ENCODE results near the gene PCF11. TPM values are rescaled to one million over a fixed set of nuclear protein-coding genes. Genes with fewer than 3 reads are reported as not detected.

The PCF11 gene
- total RNA-seq, 1 experiment from 2014 or later = 52.9 TPM

DNA sequence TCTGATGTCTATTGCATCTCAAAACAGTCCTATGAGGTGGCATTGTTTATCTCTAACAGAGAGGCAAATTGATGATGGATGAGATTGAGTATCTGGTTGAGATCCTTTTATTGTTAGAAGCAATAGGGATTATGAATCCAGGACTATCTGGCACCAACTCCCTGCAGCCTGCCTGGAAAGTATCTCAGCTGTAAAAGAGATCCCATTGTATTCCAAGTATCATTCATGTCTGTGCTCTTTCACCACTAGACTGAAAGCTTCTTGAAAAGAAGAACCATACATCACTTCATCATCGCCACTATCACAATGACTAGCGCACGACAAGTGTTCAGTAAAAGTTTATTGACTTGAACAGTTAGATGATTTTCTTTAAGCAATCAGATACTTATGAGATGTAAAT, 41.9 kb upstream of the PCF11 start:
- Histone ChIP-seq H3K27ac (no peak overlapping the region), H3K4me1 (replicated peaks; ENCODE audit: insufficient read depth) (no peaks in the 10 kb centered on the region), H3K79me2 (ENCODE audit: low read depth) (no peaks in the 10 kb centered on the region), H4K20me1 (ENCODE audit: insufficient read depth) (no peaks in the 10 kb centered on the region; the same call in 1 of the 2 replicates), H3K4me2 (no peak overlapping the region), H3K9me3 (ENCODE audit: insufficient read depth, low read depth) (no peaks in the 10 kb centered on the region), H2AFZ (no peak overlapping the region), H3K36me3 (ENCODE audit: low read depth) (no peaks in the 10 kb centered on the region), H3K4me3 (no peak overlapping the region), H3K27me3 (ENCODE audit: insufficient read depth, low read depth) (no peaks in the 10 kb centered on the region), H3F3A (ENCODE audit: insufficient read depth, low read depth) (no peaks in the 10 kb centered on the region), H3K9me2 (ENCODE audit: insufficient read depth) (no peaks in the 10 kb centered on the region)
- no peak for DNase-seq
- intact Hi-C loops (cut with micrococcal nuclease; ENCODE audit: unreplicated experiment) = no loop called here
- CTCF ChIA-PET = no interaction called here
- no TSS peak for BruUV-seq (replicated peaks)
- POLR2A ChIA-PET (ENCODE audit: unreplicated experiment) = no interaction called here
- TF ChIP-seq EZH2 (IDR thresholded peaks at IDR 0.05; ENCODE audit: low read depth) = no peak
- TF ChIP-seq, protein P1, sequence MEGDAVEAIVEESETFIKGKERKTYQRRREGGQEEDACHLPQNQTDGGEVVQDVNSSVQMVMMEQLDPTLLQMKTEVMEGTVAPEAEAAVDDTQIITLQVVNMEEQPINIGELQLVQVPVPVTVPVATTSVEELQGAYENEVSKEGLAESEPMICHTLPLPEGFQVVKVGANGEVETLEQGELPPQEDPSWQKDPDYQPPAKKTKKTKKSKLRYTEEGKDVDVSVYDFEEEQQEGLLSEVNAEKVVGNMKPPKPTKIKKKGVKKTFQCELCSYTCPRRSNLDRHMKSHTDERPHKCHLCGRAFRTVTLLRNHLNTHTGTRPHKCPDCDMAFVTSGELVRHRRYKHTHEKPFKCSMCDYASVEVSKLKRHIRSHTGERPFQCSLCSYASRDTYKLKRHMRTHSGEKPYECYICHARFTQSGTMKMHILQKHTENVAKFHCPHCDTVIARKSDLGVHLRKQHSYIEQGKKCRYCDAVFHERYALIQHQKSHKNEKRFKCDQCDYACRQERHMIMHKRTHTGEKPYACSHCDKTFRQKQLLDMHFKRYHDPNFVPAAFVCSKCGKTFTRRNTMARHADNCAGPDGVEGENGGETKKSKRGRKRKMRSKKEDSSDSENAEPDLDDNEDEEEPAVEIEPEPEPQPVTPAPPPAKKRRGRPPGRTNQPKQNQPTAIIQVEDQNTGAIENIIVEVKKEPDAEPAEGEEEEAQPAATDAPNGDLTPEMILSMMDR (conservative IDR thresholded peaks at IDR 0.05) = no peak

DNA sequence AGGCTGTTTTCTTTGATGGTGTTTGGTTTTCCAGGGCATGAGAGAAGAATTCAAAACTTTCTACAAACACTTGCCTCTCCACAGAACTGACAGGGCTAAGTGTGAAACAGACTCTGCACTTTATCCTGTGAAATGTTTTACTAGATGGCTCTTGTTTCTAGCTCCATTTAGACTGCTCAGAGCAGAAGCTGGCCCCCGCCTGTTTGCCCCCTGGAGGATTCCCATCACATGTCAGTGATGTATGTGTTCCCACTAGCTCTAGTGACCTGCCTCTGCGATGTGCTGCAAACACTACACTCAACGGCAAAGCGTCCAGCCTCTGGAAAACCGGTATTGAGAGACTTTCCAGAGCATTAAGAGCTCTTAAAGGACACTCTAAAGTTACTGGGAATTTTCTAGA, 41.4 kb upstream of the PCF11 start:
- no peaks in the 10 kb centered on the region for H3K4me1 ChIP-seq (replicated peaks; ENCODE audit: insufficient read depth)
- H3K27me3 ChIP-seq (ENCODE audit: insufficient read depth, low read depth) = no peaks in the 10 kb centered on the region
- no peak overlapping the region for H2AFZ ChIP-seq
- TF ChIP-seq, protein P1 (conservative IDR thresholded peaks at IDR 0.05) = no peak
- no peak for TF ChIP-seq EZH2 (IDR thresholded peaks at IDR 0.05; ENCODE audit: low read depth)
- no peaks in the 10 kb centered on the region for H3K79me2 ChIP-seq (ENCODE audit: low read depth)
- no peak overlapping the region for H3K4me2 ChIP-seq
- no peaks in the 10 kb centered on the region for H3K9me2 ChIP-seq (ENCODE audit: insufficient read depth)
- H3F3A ChIP-seq (ENCODE audit: insufficient read depth, low read depth) = no peaks in the 10 kb centered on the region
- ChIA-PET CTCF (no interaction called here), POLR2A (ENCODE audit: unreplicated experiment) (interaction anchor here (0.6 kb wide), 1 partner anchor 214 kb away, joined by 3 read pairs; no protein-coding TSS in a partner anchor)
- H3K9me3 ChIP-seq (ENCODE audit: insufficient read depth, low read depth) = no peaks in the 10 kb centered on the region
- H3K4me3 ChIP-seq = no peak overlapping the region
- DNase-seq = no peak
- no peak overlapping the region for H3K27ac ChIP-seq
- H3K36me3 ChIP-seq (ENCODE audit: low read depth) = no peaks in the 10 kb centered on the region
- H4K20me1 ChIP-seq (ENCODE audit: insufficient read depth) = no peaks in the 10 kb centered on the region; the same call in 1 of the 2 replicates
- intact Hi-C loops (cut with micrococcal nuclease; ENCODE audit: unreplicated experiment) = no loop called here
- BruUV-seq (replicated peaks) = no TSS peak

GRCh38 chr11:83116015-83116641, 40.8 kb upstream of the PCF11 start:
- CTCF ChIA-PET = no interaction called here
- intact Hi-C loops (cut with micrococcal nuclease; ENCODE audit: unreplicated experiment) = no loop called here

More at GRCh38 chr11:83116015-83116641, 40.8 kb upstream of the PCF11 start:
- H4K20me1 ChIP-seq (ENCODE audit: insufficient read depth) = no peaks in the 10 kb centered on the region; the same call in 1 of the 2 replicates
- DNase-seq = no peak
- H3K9me3 ChIP-seq (ENCODE audit: insufficient read depth, low read depth) = no peaks in the 10 kb centered on the region
- H3K4me2 ChIP-seq = no peak overlapping the region
- POLR2A ChIA-PET (ENCODE audit: unreplicated experiment) = interaction anchor here (0.6 kb wide), 1 partner anchor 215 kb away, joined by 3 read pairs; no protein-coding TSS in a partner anchor
- BruUV-seq (replicated peaks) = no TSS peak
- H3K4me1 ChIP-seq (replicated peaks; ENCODE audit: insufficient read depth) = no peaks in the 10 kb centered on the region
- H3K79me2 ChIP-seq (ENCODE audit: low read depth) = no peaks in the 10 kb centered on the region
- H3F3A ChIP-seq (ENCODE audit: insufficient read depth, low read depth) = no peaks in the 10 kb centered on the region
- H3K36me3 ChIP-seq (ENCODE audit: low read depth) = no peaks in the 10 kb centered on the region
- no peak overlapping the region for H3K27ac ChIP-seq
- no peaks in the 10 kb centered on the region for H3K9me2 ChIP-seq (ENCODE audit: insufficient read depth)
- H3K27me3 ChIP-seq (ENCODE audit: insufficient read depth, low read depth) = no peaks in the 10 kb centered on the region
- no peak overlapping the region for H3K4me3 ChIP-seq
- TF ChIP-seq, protein P1 (conservative IDR thresholded peaks at IDR 0.05) = no peak
- no peak for TF ChIP-seq EZH2 (IDR thresholded peaks at IDR 0.05; ENCODE audit: low read depth)
- H2AFZ ChIP-seq = no peak overlapping the region

Measured in PC-9 (cell line).